ENCODE measurements around the gene C3orf20. TPM values are rescaled to one million over a fixed set of nuclear protein-coding genes. Genes with fewer than 3 reads are reported as not detected.

The C3orf20 gene
- total RNA-seq, 4 donors from 2014 or later: 0.11 to 0.46 TPM; not detected in 2

- peaks cover 0 to 6% of the 10 kb centered on the region in 2 donors for H3K4me1 ChIP-seq
- H3K27ac ChIP-seq: no peak overlapping the region
- intact Hi-C loops (cut with DNase I; ENCODE audit: low total_unique reads): no loop called here
Measured at GRCh38 chr3:14814411-14814871, 139.5 kb downstream of the C3orf20 start.

GRCh38 chr3:14816359-14816758 lies 141.4 kb downstream of the C3orf20 start:
- TF ChIP-seq CTCF (IDR thresholded peaks at IDR 0.05 in 4 of 5, conservative IDR thresholded peaks at IDR 0.05 in 1 of 5) (no peak), POLR2A (IDR thresholded peaks at IDR 0.05) (no peak)
- ATAC-seq: no peak
- intact Hi-C loops (cut with DNase I; ENCODE audit: low total_unique reads) (no loop called here), in situ Hi-C loops (cut with MboI; ENCODE audit: low sequenced_read_pairs in 4 of 4) (no loop called here)
- H3K9me3 ChIP-seq: no peaks in the 10 kb centered on the region
- DNase-seq: no peak
- H3K27ac ChIP-seq: no peak overlapping the region
- no peak overlapping the region for H3K4me3 ChIP-seq
- H3K27me3 ChIP-seq: peaks cover under 1 to 9% (median 4%) of the 10 kb centered on the region in 3 donors
- H3K36me3 ChIP-seq: no peaks in the 10 kb centered on the region
- H3K4me1 ChIP-seq: no peaks in the 10 kb centered on the region

More at GRCh38 chr3:14814411-14814871, 139.5 kb downstream of the C3orf20 start:
- TF ChIP-seq POLR2A (IDR thresholded peaks at IDR 0.05): no peak
- no peak for TF ChIP-seq CTCF (IDR thresholded peaks at IDR 0.05 in 4 of 5, conservative IDR thresholded peaks at IDR 0.05 in 1 of 5)
- Histone ChIP-seq H3K27me3 (peaks cover 13 to 18% (median 16%) of the 10 kb centered on the region in 3 donors), H3K4me3 (no peak overlapping the region), H3K9me3 (no peaks in the 10 kb centered on the region), H3K36me3 (no peaks in the 10 kb centered on the region)
- no peak for DNase-seq
- ATAC-seq: no peak
- in situ Hi-C loops (cut with MboI; ENCODE audit: low sequenced_read_pairs in 4 of 4): no loop called here

- ATAC-seq: no peak
- no peak for DNase-seq
- Histone ChIP-seq H3K36me3 (no peaks in the 10 kb centered on the region), H3K27ac (no peak within 1 kb of the TSS), H3K9me3 (no peaks in the 10 kb centered on the region), H3K4me3 (no peak within 1 kb of the TSS), H3K27me3 (no peaks in the 10 kb centered on the region), H3K4me1 (peaks cover 0 to 3% of the 10 kb centered on the region in 2 donors)
- intact Hi-C loops (cut with DNase I; ENCODE audit: low total_unique reads) (no loop called here), in situ Hi-C loops (cut with MboI; ENCODE audit: low sequenced_read_pairs in 4 of 4) (no loop called here)
- TF ChIP-seq CTCF (IDR thresholded peaks at IDR 0.05 in 4 of 5, conservative IDR thresholded peaks at IDR 0.05 in 1 of 5): no peak
Measured at GRCh38 chr3:14818804-14819500, 144.0 kb downstream of the C3orf20 start, which contains the start of gene FGD5. TSS of gene FGD5 (plus strand) at chr3:14818962. CDS start at chr3:14819072, 110 bp downstream.

GRCh38 chr3:14819671-14820070 lies 144.7 kb downstream of the C3orf20 start:
- no peak for TF ChIP-seq POLR2A (IDR thresholded peaks at IDR 0.05)
- no peak for TF ChIP-seq CTCF (IDR thresholded peaks at IDR 0.05 in 4 of 5, conservative IDR thresholded peaks at IDR 0.05 in 1 of 5)
- no peaks in the 10 kb centered on the region for H3K27me3 ChIP-seq
- DNase-seq: no peak
- in situ Hi-C loops (cut with MboI; ENCODE audit: low sequenced_read_pairs in 4 of 4): no loop called here
- intact Hi-C loops (cut with DNase I; ENCODE audit: low total_unique reads): no loop called here
- H3K36me3 ChIP-seq: no peaks in the 10 kb centered on the region
- no peak overlapping the region for H3K27ac ChIP-seq
- no peaks in the 10 kb centered on the region for H3K9me3 ChIP-seq
- no peak overlapping the region for H3K4me3 ChIP-seq
- no peak for ATAC-seq
- H3K4me1 ChIP-seq: peaks cover 2 to 3% of the 10 kb centered on the region in 2 donors

Data from gastrocnemius medialis (tissue), 4 donors.